SIG-M5 (cell line): ENCODE data around the gene SESN1.

ENCODE experiments used
- DNase-seq: peaks from one replicate; lab custom pipeline; 2025; lab: John Stamatoyannopoulos, UW

The SESN1 gene

GRCh38 chr6:109028439-109028838, 66.2 kb downstream of the SESN1 start:
- DNase-seq, result no peak

GRCh38 chr6:109027964-109028363, 66.7 kb downstream of the SESN1 start:
- DNase-seq, result no peak

- DNase-seq, result no peak
These were observed 69.0 kb downstream of the SESN1 start for GRCh38 chr6:109025639-109026038.

- DNase-seq, result no peak
These were observed 69.9 kb downstream of the SESN1 start for GRCh38 chr6:109024784-109025183.

- no peak for DNase-seq
These were observed 70.3 kb downstream of the SESN1 start for GRCh38 chr6:109024368-109024767.

- no peak for DNase-seq
These were observed 71.2 kb downstream of the SESN1 start for GRCh38 chr6:109023356-109023925.

- no peak for DNase-seq
These were observed 72.8 kb downstream of the SESN1 start for GRCh38 chr6:109021870-109022269.

GRCh38 chr6:109019911-109020310, 74.7 kb downstream of the SESN1 start:
- no peak for DNase-seq

GRCh38 chr6:109015176-109015575, 79.5 kb downstream of the SESN1 start:
- DNase-seq, result no peak

- DNase-seq, result no peak
These were observed 80.0 kb downstream of the SESN1 start for GRCh38 chr6:109014606-109015005.

GRCh38 chr6:109013656-109014305, 80.9 kb downstream of the SESN1 start:
- no peak for DNase-seq

GRCh38 chr6:109010705-109011102, 83.9 kb downstream of the SESN1 start:
- no peak for DNase-seq

GRCh38 chr6:109009962-109010704, 84.5 kb downstream of the SESN1 start:
- DNase-seq, result no peak

GRCh38 chr6:109009236-109009961, 85.2 kb downstream of the SESN1 start:
- DNase-seq, result no peak

- no peak for DNase-seq
These were observed 86.0 kb downstream of the SESN1 start for GRCh38 chr6:109008537-109009235.

GRCh38 chr6:109008054-109008453, 86.6 kb downstream of the SESN1 start:
- no peak for DNase-seq

GRCh38 chr6:109007521-109007920, 87.1 kb downstream of the SESN1 start:
- DNase-seq, result no peak

GRCh38 chr6:109006818-109007217, 87.8 kb downstream of the SESN1 start:
- no peak for DNase-seq

GRCh38 chr6:109002882-109003281, 91.8 kb downstream of the SESN1 start:
- DNase-seq, result no peak

GRCh38 chr6:109002051-109002697, 92.5 kb downstream of the SESN1 start:
- DNase-seq, result no peak

GRCh38 chr6:109001291-109001894, 93.3 kb downstream of the SESN1 start:
- no peak for DNase-seq
